Mesenteric fat pad (tissue), 1 donor: ENCODE results near the gene FYN. TPM values are rescaled to one million over a fixed set of nuclear protein-coding genes. Genes with fewer than 3 reads are reported as not detected.
"Not testable (repeated sequence)": the region's sequence is repeated elsewhere in the genome, so short reads cannot be mapped to it uniquely, and the experiment has no call there.

Experiments
- DNase-seq: peaks from one replicate; pipeline ENCODE4 v3.0.0-alpha.2; 2020; ENCODE audit warnings: low spot score
- total RNA-seq: library from RNA; stranded (reverse); fragmentation: NEBNext Ultra II Directional; extraction: Animal tissue kit (Norgen Biotek cat#: 25700); gene quantifications from one replicate; pipeline ENCODE4 v1.2.1, GENCODE V29; 2021
- donor health status: DM: yes; HTN: yes; CAD: no.

Gene FYN
- total RNA-seq, 1 donor from 2014 or later = 183 TPM

GRCh38 chr6:111687652-111688051, 185.6 kb downstream of the FYN start:
- DNase-seq = no peak

- DNase-seq = no peak
Observed at GRCh38 chr6:111686932-111687266, 186.4 kb downstream of the FYN start.

GRCh38 chr6:111686249-111686931, 186.9 kb downstream of the FYN start:
- no peak for DNase-seq

- DNase-seq = no peak
Observed at GRCh38 chr6:111685526-111685925, 187.7 kb downstream of the FYN start.

GRCh38 chr6:111685058-111685457, 188.2 kb downstream of the FYN start:
- no peak for DNase-seq

GRCh38 chr6:111683749-111684267, 189.4 kb downstream of the FYN start:
- no peak for DNase-seq

GRCh38 chr6:111683157-111683556, 190.1 kb downstream of the FYN start:
- no peak for DNase-seq

GRCh38 chr6:111681860-111682259, 191.4 kb downstream of the FYN start:
- no peak for DNase-seq

GRCh38 chr6:111680811-111681609, 192.2 kb downstream of the FYN start:
- not testable (repeated sequence) for DNase-seq

- DNase-seq = no peak
Observed at GRCh38 chr6:111680015-111680712, 193.1 kb downstream of the FYN start.

GRCh38 chr6:111679126-111679858, 194.0 kb downstream of the FYN start:
- DNase-seq = no peak

GRCh38 chr6:111677249-111677990, 195.8 kb downstream of the FYN start:
- no peak for DNase-seq

- no peak for DNase-seq
Observed at GRCh38 chr6:111676383-111676782, 196.9 kb downstream of the FYN start.

- no peak for DNase-seq
Observed at GRCh38 chr6:111674883-111675282, 198.4 kb downstream of the FYN start.

- DNase-seq = no peak
Observed at GRCh38 chr6:111674413-111674812, 198.8 kb downstream of the FYN start.

- DNase-seq = no peak
Observed at GRCh38 chr6:111673937-111674336, 199.3 kb downstream of the FYN start.

GRCh38 chr6:111673532-111673931, 199.7 kb downstream of the FYN start:
- no peak for DNase-seq

GRCh38 chr6:111672761-111673450, 200.3 kb downstream of the FYN start:
- DNase-seq = no peak

GRCh38 chr6:111669326-111669725, 203.9 kb downstream of the FYN start:
- DNase-seq = no peak

GRCh38 chr6:111668410-111668809, 204.8 kb downstream of the FYN start:
- DNase-seq = no peak
